ENCODE measurements around the gene MIP.
"Not testable (repeated sequence)": the region's sequence is repeated elsewhere in the genome, so short reads cannot be mapped to it uniquely, and the experiment has no call there.

Gene MIP

DNA sequence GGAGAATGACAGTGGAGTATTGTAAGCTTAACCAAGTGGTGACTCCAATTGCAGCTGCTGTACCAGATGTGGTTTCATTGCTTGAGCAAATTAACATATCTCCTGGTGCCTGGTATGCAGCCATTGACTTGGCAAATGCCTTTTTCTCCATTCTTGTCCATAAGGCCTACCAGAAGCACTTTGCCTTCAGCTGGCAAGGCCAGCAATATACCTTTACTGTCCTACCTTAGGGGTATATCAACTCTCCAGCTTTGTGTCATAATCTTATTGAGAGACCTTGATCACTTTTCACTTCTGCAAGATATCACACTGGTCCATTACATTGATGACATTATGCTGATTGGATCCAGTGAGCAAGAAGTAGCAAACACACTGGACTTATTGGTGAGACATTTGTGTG lies 52.8 kb downstream of the MIP start:
- DNase-seq = not testable (repeated sequence)

DNA sequence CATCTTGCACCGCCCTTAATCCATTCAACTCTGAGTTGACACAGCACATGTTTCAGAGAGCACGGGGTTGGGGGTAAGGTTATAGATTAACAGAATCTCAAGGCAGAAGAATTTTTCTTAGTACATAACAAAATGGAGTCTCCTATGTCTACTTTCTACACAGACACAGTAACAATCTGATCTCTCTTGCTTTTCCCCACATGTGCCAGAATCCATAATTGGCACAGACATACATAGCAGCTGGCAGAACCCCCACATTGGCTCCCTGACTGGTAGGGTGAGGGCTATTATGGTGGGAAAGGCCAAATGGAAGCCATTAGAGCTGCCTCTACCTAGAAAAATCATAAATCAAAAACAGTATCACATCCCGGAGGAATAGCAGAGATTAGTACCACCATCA lies 53.3 kb downstream of the MIP start:
- not testable (repeated sequence) for DNase-seq

Measured in activated CD8-positive, alpha-beta memory T cell treated with anti-CD3 and anti-CD28 coated beads, Interleukin-2, amount 50 U/mL, for 48 hours (primary cell).